ENCODE measurements around the gene ADAM12. TPM values are rescaled to one million over a fixed set of nuclear protein-coding genes. Genes with fewer than 3 reads are reported as not detected.

Gene ADAM12
- total and polyA plus RNA-seq, 2 donors (not counting 1 experiment from before 2014, with no cell fraction given): 21.0 to 56.9 TPM

GRCh38 chr10:126405239-126405775 is 17.0 kb upstream of the ADAM12 start:
- peak in 1 of 2 donors; percentile 62 for DNase-seq (ENCODE audit: low read depth in 2 of 2)
- peaks cover 3% of the 10 kb centered on the region for H3K27me3 ChIP-seq (ENCODE audit: control insufficient read depth, insufficient read depth, low read length)
- H3K4me2 ChIP-seq (ENCODE audit: extremely low read depth, insufficient read depth, low read length): no peak overlapping the region
- no peak overlapping the region for H3K4me3 ChIP-seq (replicated peaks in 1 of 4; ENCODE audit: control extremely low read depth in 1 of 4, insufficient read depth in 1 of 4, low read depth in 3 of 4, low read length in 4 of 4)
- no peak overlapping the region for H3K27ac ChIP-seq (ENCODE audit: insufficient read depth, low read length)
- no peaks in the 10 kb centered on the region for H3K36me3 ChIP-seq (ENCODE audit: control insufficient read depth, insufficient read depth, low read length)
- H4K20me1 ChIP-seq (ENCODE audit: control insufficient read depth, extremely low read depth, insufficient read depth, low read length): no peaks in the 10 kb centered on the region
- no peak overlapping the region for H3K9ac ChIP-seq (ENCODE audit: insufficient read depth, low read length)
- H3K4me1 ChIP-seq (ENCODE audit: control insufficient read depth, extremely low read depth, insufficient read depth, low read length): no peaks in the 10 kb centered on the region
- no peaks in the 10 kb centered on the region for H3K9me3 ChIP-seq (ENCODE audit: control insufficient read depth, insufficient read depth, low read depth, low read length)
- TF ChIP-seq EZH2 (IDR thresholded peaks at IDR 0.05; ENCODE audit: low read length, missing control alignments): no peak
- TF ChIP-seq, protein P1, sequence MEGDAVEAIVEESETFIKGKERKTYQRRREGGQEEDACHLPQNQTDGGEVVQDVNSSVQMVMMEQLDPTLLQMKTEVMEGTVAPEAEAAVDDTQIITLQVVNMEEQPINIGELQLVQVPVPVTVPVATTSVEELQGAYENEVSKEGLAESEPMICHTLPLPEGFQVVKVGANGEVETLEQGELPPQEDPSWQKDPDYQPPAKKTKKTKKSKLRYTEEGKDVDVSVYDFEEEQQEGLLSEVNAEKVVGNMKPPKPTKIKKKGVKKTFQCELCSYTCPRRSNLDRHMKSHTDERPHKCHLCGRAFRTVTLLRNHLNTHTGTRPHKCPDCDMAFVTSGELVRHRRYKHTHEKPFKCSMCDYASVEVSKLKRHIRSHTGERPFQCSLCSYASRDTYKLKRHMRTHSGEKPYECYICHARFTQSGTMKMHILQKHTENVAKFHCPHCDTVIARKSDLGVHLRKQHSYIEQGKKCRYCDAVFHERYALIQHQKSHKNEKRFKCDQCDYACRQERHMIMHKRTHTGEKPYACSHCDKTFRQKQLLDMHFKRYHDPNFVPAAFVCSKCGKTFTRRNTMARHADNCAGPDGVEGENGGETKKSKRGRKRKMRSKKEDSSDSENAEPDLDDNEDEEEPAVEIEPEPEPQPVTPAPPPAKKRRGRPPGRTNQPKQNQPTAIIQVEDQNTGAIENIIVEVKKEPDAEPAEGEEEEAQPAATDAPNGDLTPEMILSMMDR (conservative IDR thresholded peaks at IDR 0.05 in 1 of 2, IDR thresholded peaks at IDR 0.05 in 1 of 2; ENCODE audit: low read depth in 1 of 2, low read length in 2 of 2): no peak
- H2AFZ ChIP-seq (ENCODE audit: low read length): no peak overlapping the region
- H3K79me2 ChIP-seq (ENCODE audit: control insufficient read depth, insufficient read depth, low read length): no peaks in the 10 kb centered on the region

GRCh38 chr10:126402721-126403695 is 14.7 kb upstream of the ADAM12 start:
- no peak overlapping the region for H2AFZ ChIP-seq (ENCODE audit: low read length)
- no peaks in the 10 kb centered on the region for H3K79me2 ChIP-seq (ENCODE audit: control insufficient read depth, insufficient read depth, low read length)
- no peaks in the 10 kb centered on the region for H4K20me1 ChIP-seq (ENCODE audit: control insufficient read depth, extremely low read depth, insufficient read depth, low read length)
- H3K36me3 ChIP-seq (ENCODE audit: control insufficient read depth, insufficient read depth, low read length): no peaks in the 10 kb centered on the region
- H3K9me3 ChIP-seq (ENCODE audit: control insufficient read depth, insufficient read depth, low read depth, low read length): no peaks in the 10 kb centered on the region
- TF ChIP-seq, protein P1 (conservative IDR thresholded peaks at IDR 0.05 in 1 of 2, IDR thresholded peaks at IDR 0.05 in 1 of 2; ENCODE audit: low read depth in 1 of 2, low read length in 2 of 2): no peak
- TF ChIP-seq EZH2 (IDR thresholded peaks at IDR 0.05; ENCODE audit: low read length, missing control alignments): no peak
- no peak overlapping the region for H3K9ac ChIP-seq (ENCODE audit: insufficient read depth, low read length)
- peaks cover 3% of the 10 kb centered on the region for H3K4me1 ChIP-seq (ENCODE audit: control insufficient read depth, extremely low read depth, insufficient read depth, low read length)
- H3K4me2 ChIP-seq (ENCODE audit: extremely low read depth, insufficient read depth, low read length): no peak overlapping the region
- no peaks in the 10 kb centered on the region for H3K27me3 ChIP-seq (ENCODE audit: control insufficient read depth, insufficient read depth, low read length)
- no peak for DNase-seq (ENCODE audit: low read depth in 2 of 2)
- H3K27ac ChIP-seq (ENCODE audit: insufficient read depth, low read length): no peak overlapping the region
- H3K4me3 ChIP-seq (replicated peaks in 1 of 4; ENCODE audit: control extremely low read depth in 1 of 4, insufficient read depth in 1 of 4, low read depth in 3 of 4, low read length in 4 of 4): no peak overlapping the region

GRCh38 chr10:126400641-126401040 is 12.4 kb upstream of the ADAM12 start:
- no peak overlapping the region for H3K27ac ChIP-seq (ENCODE audit: insufficient read depth, low read length)
- H3K27me3 ChIP-seq (ENCODE audit: control insufficient read depth, insufficient read depth, low read length): no peaks in the 10 kb centered on the region
- no peaks in the 10 kb centered on the region for H3K79me2 ChIP-seq (ENCODE audit: control insufficient read depth, insufficient read depth, low read length)
- TF ChIP-seq, protein P1 (conservative IDR thresholded peaks at IDR 0.05 in 1 of 2, IDR thresholded peaks at IDR 0.05 in 1 of 2; ENCODE audit: low read depth in 1 of 2, low read length in 2 of 2): no peak
- no peak for TF ChIP-seq EZH2 (IDR thresholded peaks at IDR 0.05; ENCODE audit: low read length, missing control alignments)
- no peak for DNase-seq (ENCODE audit: low read depth in 2 of 2)
- H3K4me1 ChIP-seq (ENCODE audit: control insufficient read depth, extremely low read depth, insufficient read depth, low read length): peaks cover 15% of the 10 kb centered on the region
- H3K36me3 ChIP-seq (ENCODE audit: control insufficient read depth, insufficient read depth, low read length): no peaks in the 10 kb centered on the region
- no peak overlapping the region for H3K4me3 ChIP-seq (replicated peaks in 1 of 4; ENCODE audit: control extremely low read depth in 1 of 4, insufficient read depth in 1 of 4, low read depth in 3 of 4, low read length in 4 of 4)
- H3K9ac ChIP-seq (ENCODE audit: insufficient read depth, low read length): no peak overlapping the region
- no peak overlapping the region for H3K4me2 ChIP-seq (ENCODE audit: extremely low read depth, insufficient read depth, low read length)
- no peak overlapping the region for H2AFZ ChIP-seq (ENCODE audit: low read length)
- no peaks in the 10 kb centered on the region for H4K20me1 ChIP-seq (ENCODE audit: control insufficient read depth, extremely low read depth, insufficient read depth, low read length)
- H3K9me3 ChIP-seq (ENCODE audit: control insufficient read depth, insufficient read depth, low read depth, low read length): no peaks in the 10 kb centered on the region

Data from fibroblast of lung (primary cell).